Adrenal gland (tissue), 12 donors: ENCODE measurements around the gene NDRG2. TPM values are rescaled to one million over a fixed set of nuclear protein-coding genes. Genes with fewer than 3 reads are reported as not detected.
A peak's percentile ranks its signal among the peaks of the same experiment; 100 is the strongest.

ENCODE experiments used
- DNase-seq, 7 donors: peaks; one replicate each; pipeline ENCODE4 v3.0.0-alpha.2; 2019 to 2020
- H3K27ac ChIP-seq, 5 donors: fragments of 200-600 bp; sonication (generic) in 4 of 5; 1 replicate in 3 of 5; 2 replicates in 2 of 5; pipeline versions ENCODE4 v1.5.1 to v1.8.0; 2016 to 2020; ENCODE audit warnings: mild to moderate bottlenecking in 1 of 5
- H3K27me3 ChIP-seq: fragments of 200-600 bp; 2 replicates; pipeline ENCODE4 v1.8.0; 2021
- H3K36me3 ChIP-seq, 2 donors: fragments of 200-600 bp; replicated peaks in 1 of 2; 1 replicate in 1 of 2; 2 replicates in 1 of 2; pipeline versions ENCODE4 v1.5.1 to v1.8.0; 2018 to 2022
- H3K4me1 ChIP-seq, 2 donors: fragments of 200-600 bp; replicated peaks in 1 of 2; 1 replicate in 1 of 2; 2 replicates in 1 of 2; pipeline versions ENCODE4 v1.5.1 to v1.8.0; 2018 to 2021
- H3K4me3 ChIP-seq, 4 donors: fragments of 200-600 bp; sonication (generic) in 3 of 4; one replicate each; pipeline ENCODE4 v1.5.1; 2016 to 2018
- H3K9me3 ChIP-seq, 3 donors: fragments of 200-600 bp; sonication (generic) in 1 of 3; replicated peaks in 1 of 3; 1 replicate in 2 of 3; 2 replicates in 1 of 3; pipeline versions ENCODE4 v1.5.1 to v1.8.0; 2016 to 2021
- CTCF ChIP-seq, 6 experiments: fragments of 450-650 bp in 4 of 6; fragments of 200-600 bp in 2 of 6; sonication (generic) in 1 of 6; IDR thresholded peaks; 1 replicate in 5 of 6; 2 replicates in 1 of 6; pipeline versions ENCODE4 v1.5.1 to v1.8.0; 2016 to 2021; ENCODE audit warnings: antibody characterized with exemption in 6 of 6, mild to moderate bottlenecking in 2 of 6, moderate library complexity in 1 of 6
- POLR2A ChIP-seq, 2 donors: fragments of 450-650 bp; IDR thresholded peaks; one replicate each; pipeline ENCODE4 v1.6.1; 2017; ENCODE audit warnings: antibody characterized with exemption in 2 of 2, mild to moderate bottlenecking in 2 of 2, moderate library complexity in 1 of 2
- WGBS, 4 donors: extraction: QIAGEN DNeasy Blood & Tissue Kit in 2 of 4; methylation state at CpG; one replicate each; pipeline versions ENCODE4 v1.1.5 to v1.1.7; 2013 to 2017; 5-methylcytosine and 5-hydroxymethylcytosine counted together
- intact Hi-C, 2 donors: fragments of 100-400 bp; cut with DNase I; formaldehyde crosslinking; loops; one replicate each; pipeline versions ENCODE4 v1.14.1 to v1.15.0; 2022 to 2023
- polyA plus RNA-seq, 3 donors: library from polyadenylated mRNA; stranded (reverse); fragments of 200-250 nt in 2 of 3; fragments of 350-450 nt in 1 of 3; fragmentation: Illumina TruSeq in 1 of 3; extraction: RNeasy Lipid Tissue Mini Kit (QIAGEN cat#74804) in 1 of 3; gene quantifications; one replicate each; pipeline ENCODE4 v1.2.3, GENCODE V29; 2013 to 2014
- total RNA-seq, 9 donors: library from RNA; depleted of rRNA in 4 of 9; stranded (reverse); fragments of >200 nt in 4 of 9; fragments of 120-200 nt in 1 of 9; fragmentation: NEBNext Ultra II Directional in 1 of 9; extraction: Animal tissue kit (Norgen Biotek cat#: 25700) in 1 of 9; gene quantifications; one replicate each; pipeline versions ENCODE4 v1.1.0 to v1.2.4, GENCODE V29; 2013 to 2023
- donor health status: healthy with polysubstance abuse.
- donor health status: Bipolar disorder and iron deficiency.
- donor health status: DM: yes; HTN: yes; CAD: no.
- donor health status: DM: no; HTN: no; CAD: no.
- donor health status: DM: no; HTN: no; CAD: no.
- donor health status: DM: yes; HTN: yes; CAD: no.

NDRG2 gene
- total and polyA plus RNA-seq, 12 donors: 116 to 1,323 (median 629) TPM

- DNase-seq: peak in 2 of 7 donors; percentile 29 to 44
- Histone ChIP-seq H3K27ac (peak overlapping the region; percentile 43 to 93 (median 85)), H3K9me3 (no peaks in the 10 kb centered on the region), H3K4me3 (peak overlapping the region in 3 of 4 donors; percentile 58 to 88 (median 67)), H3K4me1 (peaks cover 25 to 29% of the 10 kb centered on the region in 2 donors), H3K36me3 (peaks cover 0 to 42% of the 10 kb centered on the region in 2 donors), H3K27me3 (no peaks in the 10 kb centered on the region)
- 9 to 17% (median 11%) methylated on average over 4 of the region's 4 CpGs for WGBS, 4 donors
- intact Hi-C loops: no loop called here
- peak in 3 of 6 experiments; percentile 11 to 24 (median 12) for TF ChIP-seq CTCF (IDR thresholded peaks at IDR 0.05)
- TF ChIP-seq POLR2A (IDR thresholded peaks at IDR 0.05): no peak
Measured at GRCh38 chr14:21072031-21072473, 47.2 kb upstream of the NDRG2 start.

GRCh38 chr14:21071225-21072030 is 46.6 kb upstream of the NDRG2 start:
- DNase-seq: peak; percentile 84 to 93 (median 90)
- Histone ChIP-seq H3K9me3 (no peaks in the 10 kb centered on the region), H3K27me3 (no peaks in the 10 kb centered on the region), H3K4me3 (peak overlapping the region; percentile 49 to 88 (median 62)), H3K36me3 (peaks cover 0 to 36% of the 10 kb centered on the region in 2 donors), H3K4me1 (peaks cover 25 to 29% of the 10 kb centered on the region in 2 donors), H3K27ac (peak overlapping the region; percentile 43 to 93 (median 85))
- whole genome bisulfite sequencing, 4 donors: 0 to 1% (median 0%) methylated on average over 1 to 37 of the region's 37 CpGs
- intact Hi-C loops: no loop called here
- TF ChIP-seq POLR2A (IDR thresholded peaks at IDR 0.05): peak in 1 of 2 donors; percentile 71
- peak in 1 of 6 experiments; percentile 16 for TF ChIP-seq CTCF (IDR thresholded peaks at IDR 0.05)

GRCh38 chr14:21070610-21071224 is 45.9 kb upstream of the NDRG2 start:
- peak; percentile 43 to 65 (median 55) for DNase-seq
- WGBS, 4 donors: 0 to 1% (median 1%) methylated on average over 20 to 23 of the region's 23 CpGs
- TF ChIP-seq POLR2A (IDR thresholded peaks at IDR 0.05): no peak
- TF ChIP-seq CTCF (IDR thresholded peaks at IDR 0.05): no peak
- Histone ChIP-seq H3K4me3 (peak overlapping the region; percentile 14 to 88 (median 58)), H3K27ac (peak overlapping the region; percentile 43 to 93 (median 85)), H3K9me3 (no peaks in the 10 kb centered on the region), H3K27me3 (no peaks in the 10 kb centered on the region), H3K4me1 (peaks cover 25 to 29% of the 10 kb centered on the region in 2 donors), H3K36me3 (peaks cover 0 to 29% of the 10 kb centered on the region in 2 donors)
- intact Hi-C loops: no loop called here

- Histone ChIP-seq H3K27me3 (no peaks in the 10 kb centered on the region), H3K36me3 (peaks cover 0 to 23% of the 10 kb centered on the region in 2 donors), H3K9me3 (no peaks in the 10 kb centered on the region), H3K4me1 (peaks cover 25 to 29% of the 10 kb centered on the region in 2 donors), H3K27ac (peak within 1 kb of the TSS; percentile 43 to 93 (median 85)), H3K4me3 (peak within 1 kb of the TSS; percentile 14 to 88 (median 58))
- intact Hi-C loops: no loop called here
- 0 to 3% (median 1%) methylated on average over 15 to 63 of the region's 63 CpGs for WGBS, 4 donors
- TF ChIP-seq POLR2A (IDR thresholded peaks at IDR 0.05) (peak; percentile 60 to 77), CTCF (IDR thresholded peaks at IDR 0.05) (no peak)
- peak; percentile 62 to 77 (median 74) for DNase-seq
Measured at GRCh38 chr14:21070083-21070609, 45.3 kb upstream of the NDRG2 start, which contains the start of gene ARHGEF40. Gene ARHGEF40, plus strand, starts transcription at chr14:21070304. Its CDS starts 93 bp downstream, at chr14:21070397.
